T-helper 2 cell treated with Interferon-gamma antibody and Interleukin-4, amounts not matched to agents 5 μg/mL and 100 μg/mL, for 36 hours (primary cell): ENCODE results near the gene TRAP1.
"Not testable (repeated sequence)": the region's sequence is repeated elsewhere in the genome, so short reads cannot be mapped to it uniquely, and the experiment has no call there.

Source experiments
- DNase-seq: peaks from one replicate; pipeline ENCODE4 v3.0.0; 2021; ENCODE audit warnings: low spot score
- H3K27ac Mint-ChIP-seq: one replicate; pipeline ENCODE4 v1.8.0; 2021; ENCODE audit warnings: mild to moderate bottlenecking, mixed read lengths
- H3K27me3 Mint-ChIP-seq: one replicate; pipeline ENCODE4 v1.8.0; 2021; ENCODE audit warnings: low read depth, mixed read lengths
- H3K36me3 Mint-ChIP-seq: one replicate; pipeline ENCODE4 v1.8.0; 2021; ENCODE audit warnings: low read depth, mixed read lengths
- H3K4me1 Mint-ChIP-seq: one replicate; pipeline ENCODE4 v1.8.0; 2021; ENCODE audit warnings: low read depth, mixed read lengths
- H3K4me3 Mint-ChIP-seq: one replicate; pipeline ENCODE4 v1.8.0; 2022; ENCODE audit warnings: mild to moderate bottlenecking, moderate library complexity, mixed read lengths
- H3K9me3 Mint-ChIP-seq: one replicate; pipeline ENCODE4 v1.8.0; 2021; ENCODE audit warnings: mixed read lengths

The TRAP1 gene

DNA sequence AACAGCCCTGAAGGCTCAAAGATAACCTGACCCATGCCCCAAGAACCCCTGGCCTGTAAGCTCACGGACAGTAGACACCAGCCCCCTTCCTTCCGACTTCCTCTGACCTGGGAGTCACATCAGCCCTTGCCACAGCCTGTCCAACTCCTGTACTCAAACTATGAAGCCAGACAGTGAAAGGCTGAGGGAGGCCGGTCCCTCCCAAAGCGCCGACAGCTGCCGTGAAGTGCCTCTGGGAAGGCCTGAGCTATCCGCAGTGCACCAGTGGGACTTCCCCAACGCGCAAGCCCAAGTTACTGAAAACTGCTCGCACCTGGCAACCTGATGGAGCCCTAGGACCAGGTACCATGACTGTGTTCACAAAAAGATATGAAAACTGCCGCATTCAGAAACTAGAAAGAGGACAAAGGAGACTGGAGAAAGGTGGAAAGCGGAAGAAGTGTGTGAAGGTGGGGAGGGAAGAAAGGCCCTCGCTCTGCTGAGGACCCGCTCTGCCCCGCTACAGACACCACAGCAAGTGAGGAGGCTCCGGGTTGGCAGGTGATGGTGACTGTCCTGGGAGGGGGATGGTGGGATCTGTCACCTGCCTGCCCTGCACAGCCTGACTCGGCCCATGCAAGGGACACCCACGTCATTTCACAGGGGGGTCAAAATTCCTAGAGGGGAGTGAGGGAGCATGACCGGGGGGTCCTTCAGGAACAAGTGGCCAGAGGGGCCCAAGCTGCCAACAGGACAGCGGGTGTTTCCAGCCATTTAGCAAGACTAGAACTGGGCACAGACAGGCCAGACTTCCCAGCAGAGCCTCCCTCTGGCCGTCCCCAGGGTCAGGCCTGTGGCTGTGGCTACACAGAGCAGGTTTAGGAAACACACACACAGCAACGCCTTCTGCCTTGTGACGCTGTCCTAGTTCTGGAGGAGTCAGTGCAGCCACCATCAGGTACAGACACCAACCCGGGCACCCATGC, 13.1 kb upstream of the TRAP1 start:
- Mint-ChIP-seq H3K27ac (peak overlapping the region; percentile 31), H3K36me3 (peaks cover 37% of the 10 kb centered on the region), H3K27me3 (no peaks in the 10 kb centered on the region), H3K4me3 (no peak overlapping the region), H3K9me3 (no peaks in the 10 kb centered on the region), H3K4me1 (no peaks in the 10 kb centered on the region)
- no peak for DNase-seq

- no peak for DNase-seq
- Mint-ChIP-seq H3K27me3 (no peaks in the 10 kb centered on the region), H3K36me3 (peaks cover 30% of the 10 kb centered on the region), H3K4me3 (no peak overlapping the region), H3K27ac (no peak overlapping the region), H3K9me3 (no peaks in the 10 kb centered on the region), H3K4me1 (no peaks in the 10 kb centered on the region)
Measured at GRCh38 chr16:3729161-3730112, 12.1 kb upstream of the TRAP1 start.

DNA sequence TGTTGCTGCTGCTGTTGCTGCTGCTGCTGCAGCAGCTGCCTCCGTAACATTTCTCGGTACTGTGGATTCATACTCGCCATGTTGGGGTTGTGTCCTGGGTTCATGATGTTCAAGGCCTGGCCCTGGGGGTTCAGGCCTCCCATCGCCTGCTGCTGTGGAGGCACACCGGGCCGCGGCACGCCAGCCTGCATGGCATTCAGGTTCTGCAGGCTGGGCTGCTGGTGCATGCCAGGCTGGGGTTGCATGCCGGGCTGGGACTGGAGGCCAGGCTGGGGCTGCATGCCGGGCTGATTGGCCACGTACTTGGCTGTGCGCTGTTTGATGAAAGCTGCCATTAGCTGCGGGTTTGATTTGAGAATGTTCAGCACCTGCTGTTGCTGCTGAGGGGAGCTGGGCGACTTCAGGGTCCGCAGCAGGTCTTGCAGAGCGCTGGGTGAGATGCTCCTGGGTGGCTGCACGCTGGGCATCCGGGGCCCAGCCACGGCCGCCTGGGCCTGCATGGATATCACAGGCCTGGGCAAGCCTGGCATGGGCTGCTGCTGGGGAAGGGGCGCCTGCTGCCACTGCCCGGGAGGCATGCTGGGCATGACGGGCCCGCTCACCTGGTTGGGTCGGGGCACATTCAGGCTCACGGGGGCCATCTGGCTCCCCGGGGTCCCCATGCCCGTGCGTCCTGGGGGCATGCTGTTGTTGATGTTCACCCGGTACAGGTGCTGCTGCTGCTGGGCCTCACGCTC, 11.3 kb upstream of the TRAP1 start:
- Mint-ChIP-seq H3K4me3 (no peak overlapping the region), H3K27ac (no peak overlapping the region), H3K4me1 (no peaks in the 10 kb centered on the region), H3K36me3 (peaks cover 24% of the 10 kb centered on the region), H3K9me3 (no peaks in the 10 kb centered on the region), H3K27me3 (no peaks in the 10 kb centered on the region)
- DNase-seq: no peak

GRCh38 chr16:3727806-3728381, 10.6 kb upstream of the TRAP1 start:
- H3K36me3 Mint-ChIP-seq: peaks cover 23% of the 10 kb centered on the region
- no peak overlapping the region for H3K4me3 Mint-ChIP-seq

GRCh38 chr16:3726021-3726687, 8.8 kb upstream of the TRAP1 start:
- Mint-ChIP-seq H3K27me3 (no peaks in the 10 kb centered on the region), H3K4me1 (no peaks in the 10 kb centered on the region), H3K4me3 (no peak overlapping the region), H3K27ac (no peak overlapping the region), H3K36me3 (peaks cover 16% of the 10 kb centered on the region), H3K9me3 (no peaks in the 10 kb centered on the region)
- DNase-seq: no peak

More at GRCh38 chr16:3727806-3728381, 10.6 kb upstream of the TRAP1 start:
- H3K27me3 Mint-ChIP-seq: no peaks in the 10 kb centered on the region
- no peaks in the 10 kb centered on the region for H3K4me1 Mint-ChIP-seq
- no peaks in the 10 kb centered on the region for H3K9me3 Mint-ChIP-seq
- no peak overlapping the region for H3K27ac Mint-ChIP-seq
- DNase-seq: no peak

DNA sequence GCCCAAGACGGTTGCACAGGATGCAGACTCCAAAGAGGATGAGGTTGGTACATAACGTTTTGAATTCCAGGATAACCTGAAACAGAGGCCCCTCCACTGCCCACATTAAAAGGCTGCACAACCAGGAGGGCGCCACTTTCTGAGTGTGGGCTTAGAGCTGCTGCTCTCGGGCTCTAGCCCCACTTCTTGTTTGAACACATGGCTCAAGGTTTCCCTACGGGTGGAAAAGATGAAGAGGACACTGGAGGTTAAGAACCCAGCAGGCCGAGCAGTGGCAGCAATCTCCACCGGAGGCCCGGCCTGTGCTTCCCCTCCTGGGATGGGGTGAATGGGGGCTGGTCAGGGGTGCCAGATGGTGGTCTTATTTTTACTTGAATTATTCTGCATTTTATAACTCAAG, 8.0 kb upstream of the TRAP1 start:
- peaks cover 12% of the 10 kb centered on the region for H3K36me3 Mint-ChIP-seq
- H3K27me3 Mint-ChIP-seq: no peaks in the 10 kb centered on the region
- H3K9me3 Mint-ChIP-seq: no peaks in the 10 kb centered on the region
- H3K4me1 Mint-ChIP-seq: no peaks in the 10 kb centered on the region
- H3K4me3 Mint-ChIP-seq: no peak overlapping the region
- H3K27ac Mint-ChIP-seq: no peak overlapping the region
- DNase-seq: no peak

GRCh38 chr16:3722508-3722907, 5.2 kb upstream of the TRAP1 start:
- no peak overlapping the region for H3K27ac Mint-ChIP-seq
- H3K4me1 Mint-ChIP-seq: peaks cover 7% of the 10 kb centered on the region
- H3K36me3 Mint-ChIP-seq: no peaks in the 10 kb centered on the region
- DNase-seq: no peak
- H3K4me3 Mint-ChIP-seq: no peak overlapping the region
- H3K27me3 Mint-ChIP-seq: no peaks in the 10 kb centered on the region
- no peaks in the 10 kb centered on the region for H3K9me3 Mint-ChIP-seq

DNA sequence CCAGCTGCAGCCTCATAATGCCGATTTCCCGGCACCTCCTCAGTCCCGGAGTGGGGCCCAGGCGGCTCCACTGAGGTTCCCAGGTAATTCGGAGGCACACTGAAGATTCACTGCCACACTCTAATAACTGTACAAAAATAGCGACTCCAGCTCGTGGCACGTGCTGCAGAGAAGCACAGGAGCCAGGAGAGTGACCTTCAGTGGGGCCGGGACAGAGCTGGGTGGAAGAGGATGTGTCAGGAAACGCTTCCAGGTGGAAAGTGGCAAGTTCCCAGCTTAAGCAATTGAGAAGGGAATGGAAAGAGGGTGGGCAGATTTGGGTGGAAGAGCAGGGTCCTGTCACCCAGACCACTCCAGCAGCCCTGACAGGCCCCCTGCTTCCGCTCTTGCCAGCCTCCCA, 3.1 kb upstream of the TRAP1 start:
- Mint-ChIP-seq H3K4me3 (no peak overlapping the region), H3K27me3 (no peaks in the 10 kb centered on the region), H3K4me1 (peaks cover 14% of the 10 kb centered on the region), H3K27ac (no peak overlapping the region), H3K9me3 (no peaks in the 10 kb centered on the region), H3K36me3 (peaks cover 5% of the 10 kb centered on the region)
- DNase-seq: no peak

DNA sequence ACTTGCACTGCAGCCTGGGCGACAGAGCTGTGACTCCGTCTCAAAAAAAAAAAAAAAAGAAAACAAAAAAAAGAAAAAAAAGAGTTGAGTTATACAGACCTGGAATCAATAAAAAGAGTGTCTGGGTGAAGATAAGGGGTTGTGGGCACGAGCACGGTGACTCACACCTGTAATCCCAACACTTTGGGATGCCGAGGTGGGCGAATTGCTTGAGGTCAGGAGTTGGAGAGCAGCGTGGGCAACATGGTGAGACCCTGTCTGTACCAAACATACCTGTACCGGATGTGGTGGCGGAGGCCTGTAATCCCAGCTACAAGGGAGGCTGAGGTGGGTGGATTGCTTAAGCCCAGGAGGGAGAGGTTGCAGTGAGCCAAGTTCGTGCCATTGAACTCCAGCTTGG, 1.3 kb upstream of the TRAP1 start:
- DNase-seq: no peak
- Mint-ChIP-seq H3K4me3 (no peak overlapping the region), H3K9me3 (no peaks in the 10 kb centered on the region), H3K27ac (peak overlapping the region; percentile 49), H3K27me3 (no peaks in the 10 kb centered on the region), H3K4me1 (peaks cover 21% of the 10 kb centered on the region), H3K36me3 (peaks cover 13% of the 10 kb centered on the region)

GRCh38 chr16:3718019-3718391, 681 bp upstream of the TRAP1 start:
- peak overlapping the region; percentile 80 for H3K4me3 Mint-ChIP-seq
- H3K36me3 Mint-ChIP-seq: peaks cover 15% of the 10 kb centered on the region

DNA sequence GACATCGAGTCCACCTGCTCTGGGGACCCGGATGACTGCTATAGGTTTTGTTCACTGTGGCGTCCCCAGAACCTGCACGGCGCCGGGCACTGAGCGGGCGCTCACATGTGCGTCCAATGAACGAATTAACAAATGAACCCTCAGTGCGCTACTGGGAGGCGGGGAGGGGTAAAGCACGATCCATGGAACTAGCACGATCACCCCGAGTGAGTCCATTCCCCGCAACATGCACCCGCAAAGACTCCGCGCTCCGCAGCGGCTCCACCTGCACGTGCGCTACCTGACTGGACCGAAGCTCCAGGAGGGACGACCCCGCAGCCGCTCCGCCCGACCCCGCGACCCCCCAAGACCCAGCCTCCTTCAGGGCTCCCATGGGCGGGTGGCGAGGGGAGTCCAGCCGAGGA, 491 bp downstream of the TRAP1 start:
- H3K27ac Mint-ChIP-seq: peak overlapping the region; percentile 90
- H3K4me1 Mint-ChIP-seq: peaks cover 21% of the 10 kb centered on the region
- DNase-seq: peak; percentile 27

More at GRCh38 chr16:3718019-3718391, 681 bp upstream of the TRAP1 start:
- Mint-ChIP-seq H3K27ac (peak overlapping the region; percentile 81), H3K9me3 (no peaks in the 10 kb centered on the region), H3K27me3 (no peaks in the 10 kb centered on the region), H3K4me1 (peaks cover 21% of the 10 kb centered on the region)
- DNase-seq: no peak

DNA sequence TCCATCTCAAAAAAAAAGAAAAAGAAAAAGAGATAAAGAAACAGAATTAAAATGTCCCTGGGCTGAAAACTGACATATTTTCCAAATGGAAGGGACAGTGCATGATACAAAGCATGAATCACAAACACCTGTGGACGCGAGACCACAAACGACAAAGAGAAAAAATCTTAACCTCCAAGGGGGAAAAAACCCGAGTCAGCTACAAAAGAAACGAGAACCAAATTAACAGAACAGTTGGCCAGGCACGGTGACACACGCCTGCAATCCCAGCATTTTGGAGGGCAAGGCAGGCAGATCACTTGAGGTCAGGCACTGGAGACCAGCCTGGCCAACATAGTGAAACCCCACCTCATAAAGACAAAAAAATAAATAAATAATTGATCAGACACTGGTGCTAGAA, 1.9 kb downstream of the TRAP1 start:
- Mint-ChIP-seq H3K27me3 (no peaks in the 10 kb centered on the region), H3K9me3 (no peaks in the 10 kb centered on the region), H3K27ac (no peak overlapping the region), H3K36me3 (peaks cover 15% of the 10 kb centered on the region), H3K4me3 (peak overlapping the region; percentile 43), H3K4me1 (peaks cover 21% of the 10 kb centered on the region)
- DNase-seq: no peak

More for the DNA sequence above, 491 bp downstream of the TRAP1 start:
- H3K27me3 Mint-ChIP-seq: no peaks in the 10 kb centered on the region
- H3K36me3 Mint-ChIP-seq: peaks cover 15% of the 10 kb centered on the region
- peak overlapping the region; percentile 92 for H3K4me3 Mint-ChIP-seq
- H3K9me3 Mint-ChIP-seq: no peaks in the 10 kb centered on the region

GRCh38 chr16:3714378-3714777, 2.9 kb downstream of the TRAP1 start:
- not testable (repeated sequence) for DNase-seq, H3K9me3 Mint-ChIP-seq, H3K4me3 Mint-ChIP-seq, H3K27ac Mint-ChIP-seq, H3K27me3 Mint-ChIP-seq
- Mint-ChIP-seq H3K36me3 (peaks cover 15% of the 10 kb centered on the region), H3K4me1 (peaks cover 21% of the 10 kb centered on the region)
